K562 treated with DMSO at 1 percent for 12 hours (cell line): ENCODE data around the gene RNF41. TPM values are rescaled to one million over a fixed set of nuclear protein-coding genes. Genes with fewer than 3 reads are reported as not detected.

Experiments used
- total RNA-seq: library from RNA; unstranded; fragments of 300-600 nt; gene quantifications from 2 replicates; pipeline ENCODE4 v1.2.3, GENCODE V29; 2022; ENCODE audit not compliant: insufficient read depth

Gene RNF41
- total RNA-seq = 21.4 and 47.7 TPM in 2 replicates

DNA sequence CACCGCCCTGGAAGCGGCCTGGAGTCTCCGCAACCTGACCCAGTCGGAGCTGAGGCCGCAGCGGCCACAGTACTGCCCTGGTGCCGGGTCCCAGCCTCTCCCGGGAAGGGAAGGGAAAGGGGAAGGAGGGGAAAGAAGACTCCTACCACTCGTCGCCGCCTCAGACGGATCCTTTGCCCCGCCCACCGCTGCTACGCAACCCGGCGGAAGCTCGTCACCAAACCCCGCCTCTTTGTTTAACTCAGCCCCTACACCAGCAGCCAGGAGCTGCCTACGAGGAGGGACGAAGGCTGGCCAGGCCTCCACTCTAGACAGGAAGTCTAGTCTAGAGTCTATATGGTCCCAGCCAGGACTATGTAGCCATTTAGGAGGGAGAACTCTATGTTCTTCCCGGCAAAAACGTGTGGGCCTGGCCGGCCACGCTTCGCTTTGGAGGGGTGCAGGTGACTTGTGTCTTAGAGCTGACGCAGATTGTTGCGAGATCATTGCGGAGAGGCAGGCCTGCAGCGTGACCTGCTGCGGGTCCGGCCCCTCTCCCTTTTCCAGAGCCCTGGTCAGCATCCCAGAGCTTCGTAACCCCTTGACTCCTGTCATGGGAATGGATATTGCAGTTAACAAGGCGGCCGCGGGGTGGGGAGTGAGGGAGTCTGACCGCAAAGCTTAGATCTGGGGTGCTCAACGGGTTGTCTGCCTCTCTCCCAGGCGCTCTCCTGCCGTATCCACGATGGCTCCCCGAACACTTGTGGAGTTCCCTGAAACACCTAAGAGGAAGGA lies at the start of gene RNF41:
Gene RNF41, minus strand, starts transcription at position 166 of the 774 bp plus-strand sequence. CDS start 7,875 bp downstream, outside the sequence.

GRCh38 chr12:56266693-56267442 lies 45.1 kb upstream of the RNF41 start, which contains the start of gene COQ10A:
TSS of gene COQ10A (plus strand) at chr12:56266942. CDS start at chr12:56267119, 177 bp downstream.

GRCh38 chr12:56258068-56258819 lies 36.5 kb upstream of the RNF41 start, which contains the start of gene ANKRD52:
TSS of gene ANKRD52 (minus strand) at chr12:56258384. CDS start at chr12:56258269, 115 bp downstream.

GRCh38 chr12:56229916-56230431 lies 8.3 kb upstream of the RNF41 start, which contains the start of gene SLC39A5:
TSS of gene SLC39A5 (plus strand) at chr12:56230051. CDS start at chr12:56231275, 1,224 bp downstream.

DNA sequence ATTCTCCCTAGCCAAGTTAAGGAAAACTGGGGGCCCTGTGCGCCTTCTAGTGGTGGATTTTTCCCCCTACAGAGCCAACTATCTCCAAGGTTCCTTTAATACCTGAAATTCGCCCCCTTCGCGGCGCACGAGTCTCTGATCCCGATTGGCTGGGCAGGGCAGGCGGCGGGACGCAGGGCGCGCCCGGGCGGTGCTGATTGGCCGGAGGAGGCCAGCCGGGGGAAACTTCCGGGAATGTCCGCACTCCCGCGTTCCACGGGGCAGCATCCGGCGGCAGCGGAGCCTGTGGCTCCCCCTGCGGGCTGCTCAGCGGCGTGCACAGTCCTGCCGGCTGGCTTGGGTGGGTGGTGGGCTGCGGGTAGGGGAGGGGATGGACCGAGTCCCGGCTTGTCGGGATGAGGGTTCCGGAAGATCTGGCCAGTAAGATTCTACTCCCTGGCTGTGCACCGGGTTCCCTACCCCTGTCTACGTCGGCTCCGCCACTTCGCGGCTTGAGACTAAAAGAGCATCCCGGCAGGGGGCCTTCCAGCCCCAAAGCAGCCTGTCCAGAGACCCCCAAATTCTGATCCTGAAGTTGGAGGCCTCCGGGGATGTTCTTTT lies 2.5 kb upstream of the RNF41 start, which contains the start of gene NABP2:
Gene NABP2, plus strand, starts transcription at position 241 of the 600 bp plus-strand sequence. CDS start 515 bp downstream, outside the sequence.

GRCh38 chr12:56189099-56189917 lies 32.4 kb downstream of the RNF41 start, which contains the start of gene SMARCC2:
TSS of gene SMARCC2 (minus strand) at chr12:56189483. CDS start at chr12:56189461, 22 bp downstream.

GRCh38 chr12:56158029-56158925 lies 63.4 kb downstream of the RNF41 start, which contains the start of gene MYL6:
TSS of gene MYL6 (plus strand) at chr12:56158359. CDS start at chr12:56158402, 43 bp downstream.

Other genes with a start within 250 kb of the RNF41 start
- 24.7 and 53.6 TPM in 2 replicates for gene RAB5B, start 247.8 kb downstream of the RNF41 start, total RNA-seq
- gene SUOX, start 224.6 kb downstream of the RNF41 start, total RNA-seq = 28.3 and 47.1 TPM in 2 replicates
- gene IKZF4, start 200.9 kb downstream of the RNF41 start, total RNA-seq = 5.5 and 28.5 TPM in 2 replicates
- 356 and 471 TPM in 2 replicates for gene RPS26, start 180.0 kb downstream of the RNF41 start, total RNA-seq
- gene ERBB3, start 141.8 kb downstream of the RNF41 start, total RNA-seq = 4.0 and 6.2 TPM in 2 replicates
- 117 and 191 TPM in 2 replicates for gene PA2G4, start 117.4 kb downstream of the RNF41 start, total RNA-seq
- gene RPL41, start 105.3 kb downstream of the RNF41 start, total RNA-seq = 3,882 and 7,413 TPM in 2 replicates
- gene ZC3H10, start 103.7 kb downstream of the RNF41 start, total RNA-seq = 3.0 and 6.0 TPM in 2 replicates
- 118 and 171 TPM in 2 replicates for gene ESYT1, start 93.7 kb downstream of the RNF41 start, total RNA-seq
- 39.6 and 50.9 TPM in 2 replicates for gene MYL6B, start 69.3 kb downstream of the RNF41 start, total RNA-seq
- 825 and 1,302 TPM in 2 replicates for gene MYL6, start 63.6 kb downstream of the RNF41 start, total RNA-seq
- 21.7 and 70.9 TPM in 2 replicates for gene SMARCC2, start 32.4 kb downstream of the RNF41 start, total RNA-seq
- 41.0 and 51.8 TPM in 2 replicates for gene NABP2, start 2.4 kb upstream of the RNF41 start, total RNA-seq
- gene SLC39A5, start 8.1 kb upstream of the RNF41 start, total RNA-seq = not detected in 2 replicates
- 9.6 and 33.7 TPM in 2 replicates for gene ANKRD52, start 36.5 kb upstream of the RNF41 start, total RNA-seq
- gene COQ10A, start 45.0 kb upstream of the RNF41 start, total RNA-seq = 43.3 and 62.5 TPM in 2 replicates
- 81.3 and 200 TPM in 2 replicates for gene CS, start 78.4 kb upstream of the RNF41 start, total RNA-seq
- gene CNPY2, start 94.1 kb upstream of the RNF41 start, total RNA-seq = 79.7 and 93.3 TPM in 2 replicates
- gene PAN2, start 112.1 kb upstream of the RNF41 start, total RNA-seq = 12.5 and 26.6 TPM in 2 replicates
- gene IL23A, start 117.0 kb upstream of the RNF41 start, total RNA-seq = 13.7 and 23.5 TPM in 2 replicates
- 25.6 and 60.4 TPM in 2 replicates for gene STAT2, start 138.2 kb upstream of the RNF41 start, total RNA-seq
- gene APOF, start 140.9 kb upstream of the RNF41 start, total RNA-seq = not detected in 2 replicates
- gene TIMELESS, start 227.5 kb upstream of the RNF41 start, total RNA-seq = 20.4 and 51.5 TPM in 2 replicates
- gene MIP, start 232.7 kb upstream of the RNF41 start, total RNA-seq = not detected in 2 replicates
- gene SPRYD4, start 246.7 kb upstream of the RNF41 start, total RNA-seq = 0.66 and 1.9 TPM in 2 replicates